K562 (cell line): ENCODE measurements around the gene ATP6V0A1. TPM values are rescaled to one million over a fixed set of nuclear protein-coding genes. Genes with fewer than 3 reads are reported as not detected.

Source experiments
- ATAC-seq: fragments of 200-7000 bp; cut with Tn5 transposase; 3 replicates; pipeline ENCODE4 v1.9.1; 2020; ENCODE audit warnings: moderate library complexity
- BruUV-seq: library from RNA; stranded (reverse); fragments of 400-500 nt; replicated peaks from 2 replicates; lab custom pipeline; 2021; lab: Mats Ljungman, UMichigan
- CTCF ChIA-PET: fragments of 300-600 bp; formaldehyde crosslinking; extraction: SDS; loops from one replicate; lab custom pipeline; 2021; ENCODE audit warnings: low intra/inter-chr PET ratio; lab: Yijun Ruan, JAX
- POLR2A ChIA-PET: fragments of 300-600, 350-650 bp; sonication (Branson Sonifier 250); formaldehyde crosslinking; extraction: SDS; loops from one replicate; lab custom pipeline; 2021; ENCODE audit warnings: antibody characterized with exemption, inconsistent platforms; lab: Yijun Ruan, JAX
- DNase-seq, 4 experiments: peaks; one replicate each; pipeline versions ENCODE4 v3.0.0 to v3.0.0-alpha.2; 2011 to 2018; ENCODE audit warnings: low spot score in 3 of 4, mixed read lengths in 3 of 4; ENCODE audit errors: extremely low read depth in 1 of 4
- FAIRE-seq: peaks from 2 replicates; lab custom pipeline; 2011; peaks lifted over from hg19 to GRCh38; lab: Jason Lieb, UNC
- H2AFZ ChIP-seq: 2 replicates; pipeline ENCODE4 v1.6.0; 2011; ENCODE audit warnings: low read depth, low read length, control low read depth, inconsistent platforms
- H3K27ac ChIP-seq: fragments of 200-600 bp; 3 replicates; pipeline ENCODE4 v1.8.0; 2011; ENCODE audit warnings: low read depth, mild to moderate bottlenecking, control low read depth, inconsistent platforms, low read length, moderate library complexity, mixed read lengths; ENCODE audit errors: extremely low read depth
- H3K27me3 ChIP-seq, 2 experiments: fragments of 300-600 bp in 1 of 2; 2 replicates in 1 of 2; 3 replicates in 1 of 2; pipeline versions ENCODE4 v1.6.0 to v1.8.0; 2011; ENCODE audit warnings: inconsistent platforms in 2 of 2, low read length in 2 of 2, mild to moderate bottlenecking in 1 of 2, mixed read lengths in 1 of 2, moderate library complexity in 1 of 2; ENCODE audit not compliant: control insufficient read depth in 2 of 2, insufficient read depth in 2 of 2
- H3K36me3 ChIP-seq: fragments of 300-600 bp; 3 replicates; pipeline ENCODE4 v1.8.0; 2011; ENCODE audit warnings: mild to moderate bottlenecking, low read length, inconsistent platforms; ENCODE audit not compliant: control insufficient read depth, insufficient read depth
- H3K4me1 ChIP-seq, 2 experiments: fragments of 200-600 bp in 1 of 2; replicated peaks in 1 of 2; 2 replicates in 1 of 2; 3 replicates in 1 of 2; pipeline versions ENCODE4 v1.5.1 to v1.8.0; 2011; ENCODE audit warnings: inconsistent platforms in 2 of 2, low read length in 2 of 2, mild to moderate bottlenecking in 1 of 2, mixed read lengths in 1 of 2, moderate library complexity in 1 of 2; ENCODE audit not compliant: control insufficient read depth in 2 of 2, insufficient read depth in 2 of 2
- H3K4me2 ChIP-seq: 2 replicates; pipeline ENCODE4 v1.6.1; 2011; ENCODE audit warnings: low read length, control low read depth, inconsistent platforms, mixed read lengths; ENCODE audit not compliant: insufficient read depth
- H3K4me3 ChIP-seq: fragments of 200-600 bp; sonication (generic), shearing (Covaris generic); 2 replicates; pipeline ENCODE4 v1.5.1; 2016; ENCODE audit warnings: control low read depth, inconsistent platforms
- H3K79me2 ChIP-seq: fragments of 200-600 bp; 3 replicates; pipeline ENCODE4 v1.8.0; 2011; ENCODE audit warnings: low read length, inconsistent platforms; ENCODE audit not compliant: control insufficient read depth, insufficient read depth
- H3K9ac ChIP-seq, 2 experiments: 2 replicates each; pipeline versions ENCODE4 v1.6.0 to v1.6.1; 2011; ENCODE audit warnings: low read depth in 2 of 2, low read length in 2 of 2, control low read depth in 1 of 2, inconsistent platforms in 1 of 2, mild to moderate bottlenecking in 1 of 2, mixed read lengths in 1 of 2; ENCODE audit not compliant: insufficient read depth in 1 of 2
- H3K9me1 ChIP-seq: one replicate; pipeline ENCODE4 v1.6.0; 2011; ENCODE audit warnings: inconsistent platforms, mild to moderate bottlenecking, low read length, moderate library complexity; ENCODE audit not compliant: control insufficient read depth, insufficient read depth
- H3K9me3 ChIP-seq: replicated peaks from 2 replicates; pipeline ENCODE4 v1.5.1; 2011; ENCODE audit warnings: low read depth, low read length, inconsistent platforms; ENCODE audit not compliant: control insufficient read depth, insufficient read depth
- H4K20me1 ChIP-seq: replicated peaks from 2 replicates; pipeline ENCODE4 v1.6.1; 2011; ENCODE audit warnings: low read length, inconsistent platforms, mixed read lengths; ENCODE audit not compliant: control insufficient read depth, insufficient read depth
- CBFA2T3 ChIP-seq: fragments of 450-650 bp; IDR thresholded peaks from 2 replicates; pipeline ENCODE4 v1.6.1; 2017
- CTBP1 ChIP-seq: fragments of 450-650 bp; IDR thresholded peaks from 2 replicates; pipeline ENCODE4 v1.6.1; 2016; ENCODE audit warnings: borderline replicate concordance
- HNRNPLL ChIP-seq: fragments of 200-400 bp; formaldehyde crosslinking; IDR thresholded peaks from 2 replicates; pipeline ENCODE4 v1.6.1; 2017; ENCODE audit warnings: low read length, low read depth, mild to moderate bottlenecking; ENCODE audit not compliant: poor library complexity, severe bottlenecking
- KAT8 ChIP-seq: fragments of 450-650 bp; IDR thresholded peaks from 2 replicates; pipeline ENCODE4 v1.6.1; 2016; ENCODE audit warnings: low read depth, mild to moderate bottlenecking
- MAFG ChIP-seq: fragments of 450-650 bp; conservative IDR thresholded peaks from 2 replicates; pipeline ENCODE4 v1.6.1; 2016; ENCODE audit warnings: missing genetic modification characterization, missing compliant biosample characterization
- MTA2 ChIP-seq: fragments of 450-650 bp; IDR thresholded peaks from 2 replicates; pipeline ENCODE4 v1.6.1; 2016; ENCODE audit warnings: low read depth
- NBN ChIP-seq: fragments of 450-650 bp; IDR thresholded peaks from 2 replicates; pipeline ENCODE4 v1.6.1; 2016; ENCODE audit warnings: low read depth, mild to moderate bottlenecking
- SNAPC5 ChIP-seq: fragments of 250-450 bp; sonication (Bioruptor Pico); IDR thresholded peaks from 2 replicates; pipeline ENCODE4 v1.8.0; 2021; ENCODE audit warnings: moderate library complexity, mild to moderate bottlenecking, inconsistent platforms
- SRSF1 ChIP-seq: fragments of 200-400 bp; formaldehyde crosslinking; IDR thresholded peaks from 2 replicates; pipeline ENCODE4 v1.6.1; 2017; ENCODE audit warnings: mild to moderate bottlenecking, low read depth, low read length, moderate library complexity
- ZBTB33 ChIP-seq: sonication (generic); formaldehyde crosslinking; IDR thresholded peaks from 2 replicates; pipeline ENCODE4 v1.8.1; 2023; ENCODE audit warnings: mild to moderate bottlenecking, missing genetic modification reagents
- ZBTB7A ChIP-seq: IDR thresholded peaks from 2 replicates; pipeline ENCODE4 v1.6.1; 2011; ENCODE audit warnings: low read depth, mild to moderate bottlenecking, low read length, moderate library complexity, borderline replicate concordance; ENCODE audit not compliant: control insufficient read depth
- ZFP1 ChIP-seq: fragments of 450-650 bp; formaldehyde crosslinking; IDR thresholded peaks from 2 replicates; pipeline ENCODE4 v1.4.0; 2020; ENCODE audit warnings: mild to moderate bottlenecking, mixed read lengths
- ZNF695 ChIP-seq: fragments of 450-650 bp; formaldehyde crosslinking; IDR thresholded peaks from 2 replicates; pipeline ENCODE4 v1.4.0; 2020; ENCODE audit warnings: mild to moderate bottlenecking, moderate library complexity
- WGBS: fragments of 100-300 bp; shearing (Covaris generic); methylation state at CpG from one replicate; pipeline ENCODE4 v1.1.6; 2016; ENCODE audit warnings: low coverage, mixed read lengths; ENCODE audit not compliant: insufficient coverage; ENCODE audit errors: missing lambda C conversion rate; 5-methylcytosine and 5-hydroxymethylcytosine counted together
- in situ Hi-C: fragments of 300-500 bp; cut with MboI; formaldehyde crosslinking; loops from 4 replicates; pipeline ENCODE4 v1.15.0; 2018; ENCODE audit warnings: inconsistent platforms, mixed read lengths
- intact Hi-C: fragments of 100-400 bp; cut with micrococcal nuclease; formaldehyde crosslinking; loops from 2 replicates; pipeline ENCODE4 v1.14.2; 2022
- polyA plus RNA-seq, 8 experiments: library from polyadenylated mRNA; depleted of rRNA in 4 of 8; stranded (reverse) in 5 of 8; unstranded in 3 of 8; fragments of >200 nt; fragmentation: Nextera tagmentation in 2 of 8; fragmentation: Illumina TruSeq in 1 of 8; extraction: Ambion mirVana in 2 of 8; extraction: Trizol in 1 of 8; gene quantifications; 2 replicates each; pipeline versions ENCODE4 v1.2.1 to v1.2.3, GENCODE V29; 2011 to 2014; ENCODE audit warnings: inconsistent platforms in 1 of 8, missing spikeins in 1 of 8
- total RNA-seq, 7 experiments: library from RNA; depleted of rRNA in 6 of 7; stranded (reverse); fragments of >200 nt in 6 of 7; fragmentation: Illumina TruSeq in 2 of 7; extraction: Trizol in 2 of 7; gene quantifications; 2 replicates each; pipeline versions ENCODE4 v1.2.1 to v1.2.3, GENCODE V29; 2011 to 2021; ENCODE audit warnings: low replicate concordance in 1 of 7

The ATP6V0A1 gene
- total and polyA plus RNA-seq, 9 of the 15 experiments (the other 6 are each of a cell fraction or from before 2014, with no cell fraction given), result 11.8 to 158 (median 75.5) TPM

- no peaks in the 10 kb centered on the region for H3K27me3 ChIP-seq
- intact Hi-C loops, result no loop called here
- H3K27ac ChIP-seq, result peak overlapping the region; percentile 86; the same call in 1 of the 3 replicates
- FAIRE-seq (no peak), DNase-seq (no peak), ATAC-seq (no peak)
- no peak overlapping the region for H3K4me3 ChIP-seq
- no peak overlapping the region for H3K9ac ChIP-seq
- TF ChIP-seq MTA2 (no peak), ZFP1 (CRISPR knock-in tag) (no peak), SRSF1 (no peak), MAFG (tag) (no peak), ZBTB7A (no peak), NBN (no peak), ZBTB33 (CRISPR knock-in tag) (no peak), SNAPC5 (CRISPR knock-in tag) (no peak), CTBP1 (no peak), CBFA2T3 (no peak), HNRNPLL (no peak), ZNF695 (no peak), KAT8 (no peak)
- peaks cover 46 to 65% of the 10 kb centered on the region in 2 experiments for H3K4me1 ChIP-seq
- 95% methylated on average over 8 of the region's 8 CpGs for WGBS
- H3K79me2 ChIP-seq, result peaks cover 11% of the 10 kb centered on the region; the same call in 1 of the 3 replicates
- ChIA-PET CTCF (interaction anchor here (1.3 kb wide), 1 partner anchor 198 kb away, joined by 3 read pairs; no protein-coding TSS in a partner anchor), POLR2A (interaction anchor here (0.7 to 3.9 kb wide), 5 partner anchors 12 to 209 kb away, joined by 3 to 15 read pairs (median 4); partner anchors contain the start of gene NAGLU)
- H4K20me1 ChIP-seq, result no peaks in the 10 kb centered on the region
- in situ Hi-C loops, result no loop called here
- H3K4me2 ChIP-seq, result no peak overlapping the region
- no TSS peak for BruUV-seq
- H3K9me1 ChIP-seq, result peaks cover 7% of the 10 kb centered on the region
- peaks cover 67% of the 10 kb centered on the region for H3K36me3 ChIP-seq
- H2AFZ ChIP-seq, result no peak overlapping the region
- no peaks in the 10 kb centered on the region for H3K9me3 ChIP-seq
These were observed 62.4 kb downstream of the ATP6V0A1 start for GRCh38 chr17:42521036-42521435.
